NCI-H2196 treated with DMSO at 0.1 percent for 48 hours (cell line): Measurements from ENCODE around the gene IVL.

Experiments
- DNase-seq: peaks from one replicate; lab custom pipeline; 2025; ENCODE audit not compliant: unreplicated experiment; lab: John Stamatoyannopoulos, UW

Gene IVL

GRCh38 chr1:152888126-152888525, 20.2 kb upstream of the IVL start:
- no peak for DNase-seq

- no peak for DNase-seq
Measured at GRCh38 chr1:152899027-152899426, 9.3 kb upstream of the IVL start.

GRCh38 chr1:152899883-152900282, 8.5 kb upstream of the IVL start:
- DNase-seq, result no peak

- no peak for DNase-seq
Measured at GRCh38 chr1:152901631-152902030, 6.7 kb upstream of the IVL start.

GRCh38 chr1:152902636-152903035, 5.7 kb upstream of the IVL start:
- no peak for DNase-seq

GRCh38 chr1:152904688-152905440, 3.5 kb upstream of the IVL start:
- no peak for DNase-seq

- DNase-seq, result no peak
Measured at GRCh38 chr1:152906023-152906565, 2.3 kb upstream of the IVL start.

- DNase-seq, result no peak
Measured at GRCh38 chr1:152909206-152909605, 860 bp downstream of the IVL start.

GRCh38 chr1:152912471-152912870, 4.1 kb downstream of the IVL start:
- no peak for DNase-seq

GRCh38 chr1:152912900-152913299, 4.6 kb downstream of the IVL start:
- DNase-seq, result no peak

- DNase-seq, result no peak
Measured at GRCh38 chr1:152917794-152918193, 9.4 kb downstream of the IVL start.

- DNase-seq, result no peak
Measured at GRCh38 chr1:152919071-152919470, 10.7 kb downstream of the IVL start.

- no peak for DNase-seq
Measured at GRCh38 chr1:152924191-152924590, 15.8 kb downstream of the IVL start.

- no peak for DNase-seq
Measured at GRCh38 chr1:152926091-152926490, 17.7 kb downstream of the IVL start.

- DNase-seq, result no peak
Measured at GRCh38 chr1:152928671-152929070, 20.3 kb downstream of the IVL start.

GRCh38 chr1:152932170-152932811, 23.9 kb downstream of the IVL start:
- DNase-seq, result no peak

- no peak for DNase-seq
Measured at GRCh38 chr1:152933196-152933595, 24.9 kb downstream of the IVL start.

GRCh38 chr1:152940614-152941013, 32.3 kb downstream of the IVL start:
- DNase-seq, result no peak

- no peak for DNase-seq
Measured at GRCh38 chr1:152941037-152941711, 32.8 kb downstream of the IVL start.

- no peak for DNase-seq
Measured at GRCh38 chr1:152942161-152942560, 33.8 kb downstream of the IVL start.

GRCh38 chr1:152946248-152946647, 37.9 kb downstream of the IVL start:
- no peak for DNase-seq
